SK-N-SH treated with all-trans-retinoic acid at 6 μM for 48 hours (cell line): ENCODE results near the gene ANKRD11.

ENCODE experiments used
- GLIS3 ChIP-seq: fragments of 250-450 bp; sonication (Bioruptor Pico); IDR thresholded peaks from 2 replicates; pipeline ENCODE4 v1.5.0; 2020; ENCODE audit warnings: mild to moderate bottlenecking, moderate library complexity
- ISL1 ChIP-seq: fragments of 250-450 bp; sonication (Bioruptor Pico); IDR thresholded peaks from 2 replicates; pipeline ENCODE4 v2.1.2; 2022; ENCODE audit warnings: mild to moderate bottlenecking, moderate library complexity
- POU6F1 ChIP-seq: fragments of 250-450 bp; sonication (Bioruptor Pico); IDR thresholded peaks from 2 replicates; pipeline ENCODE4 v1.8.0; 2021; ENCODE audit warnings: low read depth, mild to moderate bottlenecking, moderate library complexity, borderline replicate concordance
- PPARA ChIP-seq: fragments of 250-450 bp; sonication (Bioruptor Pico); IDR thresholded peaks from 2 replicates; pipeline ENCODE4 v1.5.0; 2020; ENCODE audit warnings: mild to moderate bottlenecking, borderline replicate concordance
- SNAI2 ChIP-seq: fragments of 250-450 bp; sonication (Bioruptor Pico); IDR thresholded peaks from 2 replicates; pipeline ENCODE4 v1.5.0; 2020; ENCODE audit warnings: mild to moderate bottlenecking, moderate library complexity
- ZFP30 ChIP-seq: fragments of 450-650 bp; formaldehyde crosslinking; IDR thresholded peaks from 2 replicates; pipeline ENCODE4 v1.5.0; 2022; ENCODE audit warnings: mild to moderate bottlenecking, moderate library complexity

DNA sequence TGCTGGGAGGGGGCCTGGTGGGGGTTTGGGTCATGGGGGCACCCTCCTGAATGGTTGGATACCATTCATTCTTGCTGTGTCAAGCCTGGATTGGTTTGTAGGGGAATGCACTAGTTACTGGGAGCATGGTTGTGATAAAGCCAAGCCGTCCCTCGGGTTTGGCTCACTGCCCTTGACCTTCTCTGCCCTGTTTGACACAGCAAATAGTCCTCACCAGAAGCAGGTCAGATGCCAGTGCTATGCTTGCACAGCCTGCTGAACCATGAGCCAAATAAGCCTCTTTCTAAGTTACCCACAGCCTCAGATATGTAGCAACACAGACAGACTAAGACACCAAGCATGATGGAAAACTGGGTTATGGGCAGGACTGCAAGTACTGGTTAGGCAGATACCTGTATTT is 258.3 kb downstream of the ANKRD11 start:
- TF ChIP-seq SNAI2 (CRISPR knock-in tag): no peak
- TF ChIP-seq POU6F1 (CRISPR knock-in tag): no peak
- no peak for TF ChIP-seq GLIS3 (CRISPR knock-in tag)
- TF ChIP-seq ZFP30 (CRISPR knock-in tag): no peak
- TF ChIP-seq PPARA (CRISPR knock-in tag): no peak
- TF ChIP-seq ISL1 (CRISPR knock-in tag): no peak
